Upper lobe of left lung (tissue), 4 donors: ENCODE measurements around the gene CYB5B.
A peak's percentile ranks its signal among the peaks of the same experiment; 100 is the strongest.

Source experiments
- POLR2A ChIP-seq, 4 donors: fragments of 450-650 bp; IDR thresholded peaks; one replicate each; pipeline ENCODE4 v1.5.1; 2016 to 2017; ENCODE audit warnings: antibody characterized with exemption in 4 of 4, mild to moderate bottlenecking in 2 of 4
- POLR2AphosphoS5 ChIP-seq, 2 donors: sonication (generic); formaldehyde crosslinking; IDR thresholded peaks; one replicate each; pipeline ENCODE4 v1.5.1; 2017; ENCODE audit warnings: antibody characterized with exemption in 2 of 2
- TF ChIP-seq, protein P1 (sequence below), 6 experiments: fragments of 450-650 bp in 4 of 6; fragments of 200-600 bp in 2 of 6; sonication (generic) in 2 of 6; IDR thresholded peaks; one replicate each; pipeline ENCODE4 v1.5.1; 2016 to 2019; ENCODE audit warnings: antibody characterized with exemption in 6 of 6

DNA sequence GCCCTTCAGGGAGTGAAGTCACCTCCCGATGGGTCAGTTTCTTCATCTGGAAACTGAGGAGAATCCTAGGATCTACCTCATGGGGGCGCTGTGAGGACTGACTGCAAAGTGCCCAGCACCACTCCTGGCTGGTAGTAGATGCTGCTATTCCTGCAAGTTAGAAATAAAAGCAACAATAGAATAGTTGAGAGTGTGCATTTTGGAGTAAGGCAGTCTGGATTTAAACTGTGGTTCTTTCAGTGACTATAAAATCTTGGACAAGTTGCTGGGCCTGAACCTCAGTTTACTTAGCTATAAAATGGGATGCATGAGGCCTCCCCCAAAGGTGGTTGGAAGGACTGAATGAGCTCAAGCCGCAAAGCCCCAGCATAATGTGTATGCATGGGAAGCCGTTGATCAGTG lies 70.6 kb downstream of the CYB5B start:
- TF ChIP-seq, protein P1, sequence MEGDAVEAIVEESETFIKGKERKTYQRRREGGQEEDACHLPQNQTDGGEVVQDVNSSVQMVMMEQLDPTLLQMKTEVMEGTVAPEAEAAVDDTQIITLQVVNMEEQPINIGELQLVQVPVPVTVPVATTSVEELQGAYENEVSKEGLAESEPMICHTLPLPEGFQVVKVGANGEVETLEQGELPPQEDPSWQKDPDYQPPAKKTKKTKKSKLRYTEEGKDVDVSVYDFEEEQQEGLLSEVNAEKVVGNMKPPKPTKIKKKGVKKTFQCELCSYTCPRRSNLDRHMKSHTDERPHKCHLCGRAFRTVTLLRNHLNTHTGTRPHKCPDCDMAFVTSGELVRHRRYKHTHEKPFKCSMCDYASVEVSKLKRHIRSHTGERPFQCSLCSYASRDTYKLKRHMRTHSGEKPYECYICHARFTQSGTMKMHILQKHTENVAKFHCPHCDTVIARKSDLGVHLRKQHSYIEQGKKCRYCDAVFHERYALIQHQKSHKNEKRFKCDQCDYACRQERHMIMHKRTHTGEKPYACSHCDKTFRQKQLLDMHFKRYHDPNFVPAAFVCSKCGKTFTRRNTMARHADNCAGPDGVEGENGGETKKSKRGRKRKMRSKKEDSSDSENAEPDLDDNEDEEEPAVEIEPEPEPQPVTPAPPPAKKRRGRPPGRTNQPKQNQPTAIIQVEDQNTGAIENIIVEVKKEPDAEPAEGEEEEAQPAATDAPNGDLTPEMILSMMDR (IDR thresholded peaks at IDR 0.05) = peak in 4 of 6 experiments; percentile 19 to 29 (median 23)
- no peak for TF ChIP-seq POLR2A (IDR thresholded peaks at IDR 0.05)
- no peak for TF ChIP-seq POLR2AphosphoS5 (IDR thresholded peaks at IDR 0.05)
